ENCODE results near the gene SPTB.

Gene SPTB

DNA sequence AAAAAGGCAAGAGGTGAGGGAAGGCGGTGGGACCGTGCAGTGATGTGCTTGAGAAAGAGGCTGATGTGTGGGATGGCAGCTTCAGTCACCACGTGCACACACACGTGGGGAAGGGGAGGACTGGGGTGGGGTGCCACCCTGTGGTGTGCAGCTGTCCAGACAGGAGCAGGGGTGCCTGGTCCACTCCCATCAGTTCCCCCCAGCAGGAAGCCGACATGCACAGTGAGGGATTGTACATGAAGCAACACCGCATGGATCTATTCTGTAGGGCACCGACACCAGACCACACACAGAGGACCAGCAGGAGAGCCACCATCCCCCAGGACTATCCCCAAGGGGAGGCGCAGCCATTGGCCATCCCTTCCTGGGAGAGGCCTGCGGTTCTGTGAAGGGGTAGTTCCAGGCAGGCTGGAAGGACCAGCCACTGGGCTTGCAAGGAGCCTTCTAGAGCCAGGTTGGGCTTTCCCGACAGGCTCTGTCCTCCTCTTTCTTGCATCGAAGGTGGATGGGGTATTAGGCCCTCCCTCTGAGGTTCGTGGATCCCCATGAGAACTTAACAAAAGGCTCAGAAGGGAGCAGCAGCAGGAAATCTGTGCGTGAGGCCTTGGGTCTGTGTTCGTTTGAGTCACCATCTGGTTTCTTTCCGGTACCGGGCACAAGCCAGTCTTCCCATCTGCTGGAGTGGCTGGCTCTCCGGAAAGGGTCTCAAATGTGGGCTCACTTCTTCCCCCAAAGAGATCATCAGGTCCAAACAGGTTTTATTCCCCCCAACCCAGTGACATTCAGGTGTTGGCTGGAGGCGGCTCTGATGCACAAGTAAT, 115.7 kb downstream of the SPTB start:
- Histone ChIP-seq H3K4me2 (ENCODE audit: insufficient read depth, low read length) (no peak overlapping the region), H3K27ac (ENCODE audit: low read length) (no peak overlapping the region), H2AFZ (ENCODE audit: low read depth, low read length) (no peak overlapping the region), H3K4me3 (ENCODE audit: low read depth in 1 of 2, low read length in 2 of 2) (no peak overlapping the region), H4K20me1 (ENCODE audit: insufficient read depth, low read length) (peaks cover 4% of the 10 kb centered on the region; the same call in 1 of the 2 replicates), H3K36me3 (ENCODE audit: insufficient read depth, low read length) (no peaks in the 10 kb centered on the region), H3K27me3 (ENCODE audit: insufficient read depth, low read length, poor library complexity) (no peaks in the 10 kb centered on the region), H3K79me2 (ENCODE audit: insufficient read depth, low read length) (no peaks in the 10 kb centered on the region), H3K9ac (ENCODE audit: low read depth, low read length) (no peak overlapping the region), H3K9me3 (ENCODE audit: insufficient read depth, low read length, severe bottlenecking) (no peaks in the 10 kb centered on the region), H3K4me1 (ENCODE audit: insufficient read depth, low read length) (0 out of 2 replicates have a peak, but pooled peaks cover 3% of the 10 kb centered on the region)
- ATAC-seq (ENCODE audit: insufficient read depth, low read depth): no peak
- no peak for DNase-seq
- TF ChIP-seq EZH2 (IDR thresholded peaks at IDR 0.05; ENCODE audit: borderline replicate concordance, low read depth, low read length, severe bottlenecking): no peak
- TF ChIP-seq, protein P1, sequence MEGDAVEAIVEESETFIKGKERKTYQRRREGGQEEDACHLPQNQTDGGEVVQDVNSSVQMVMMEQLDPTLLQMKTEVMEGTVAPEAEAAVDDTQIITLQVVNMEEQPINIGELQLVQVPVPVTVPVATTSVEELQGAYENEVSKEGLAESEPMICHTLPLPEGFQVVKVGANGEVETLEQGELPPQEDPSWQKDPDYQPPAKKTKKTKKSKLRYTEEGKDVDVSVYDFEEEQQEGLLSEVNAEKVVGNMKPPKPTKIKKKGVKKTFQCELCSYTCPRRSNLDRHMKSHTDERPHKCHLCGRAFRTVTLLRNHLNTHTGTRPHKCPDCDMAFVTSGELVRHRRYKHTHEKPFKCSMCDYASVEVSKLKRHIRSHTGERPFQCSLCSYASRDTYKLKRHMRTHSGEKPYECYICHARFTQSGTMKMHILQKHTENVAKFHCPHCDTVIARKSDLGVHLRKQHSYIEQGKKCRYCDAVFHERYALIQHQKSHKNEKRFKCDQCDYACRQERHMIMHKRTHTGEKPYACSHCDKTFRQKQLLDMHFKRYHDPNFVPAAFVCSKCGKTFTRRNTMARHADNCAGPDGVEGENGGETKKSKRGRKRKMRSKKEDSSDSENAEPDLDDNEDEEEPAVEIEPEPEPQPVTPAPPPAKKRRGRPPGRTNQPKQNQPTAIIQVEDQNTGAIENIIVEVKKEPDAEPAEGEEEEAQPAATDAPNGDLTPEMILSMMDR (IDR thresholded peaks at IDR 0.05; ENCODE audit: borderline replicate concordance, extremely low read depth, low read length, poor library complexity, severe bottlenecking): no peak

DNA sequence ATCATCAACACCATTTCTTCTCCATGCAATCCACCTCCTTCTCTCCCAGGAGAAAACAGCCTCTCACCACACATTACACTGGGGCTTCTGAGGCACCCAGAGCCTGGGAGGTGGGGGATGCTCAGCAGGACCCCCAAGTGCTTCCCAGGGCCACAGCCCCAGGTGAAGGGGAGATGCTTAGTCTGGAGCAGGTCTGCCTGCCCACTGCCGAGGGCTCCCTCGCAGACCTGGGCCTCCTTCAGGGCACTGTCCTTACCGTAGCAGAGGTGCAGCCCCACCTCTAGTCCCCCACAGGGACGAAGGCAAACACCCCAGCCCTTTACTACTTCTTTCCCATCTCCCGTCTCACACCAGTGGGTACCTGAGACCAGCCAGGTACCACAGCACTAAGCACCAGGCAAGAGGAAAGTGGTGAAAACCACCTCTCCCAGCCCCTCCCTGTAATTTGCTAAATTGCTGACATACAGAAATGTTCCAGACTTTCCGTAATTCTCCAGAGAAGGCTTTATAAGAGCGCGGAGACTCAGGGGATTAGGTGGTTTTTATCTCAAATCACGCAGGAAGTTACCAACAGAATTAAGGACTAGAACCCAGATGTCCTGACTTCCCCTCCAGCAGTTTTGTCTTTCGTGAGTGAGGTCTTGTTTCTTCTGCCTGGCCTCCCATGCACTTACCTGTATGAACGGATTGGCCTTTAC, 116.5 kb downstream of the SPTB start:
- no peak overlapping the region for H2AFZ ChIP-seq (ENCODE audit: low read depth, low read length)
- peaks cover 4% of the 10 kb centered on the region; the same call in 1 of the 2 replicates for H4K20me1 ChIP-seq (ENCODE audit: insufficient read depth, low read length)
- no peak overlapping the region for H3K9ac ChIP-seq (ENCODE audit: low read depth, low read length)
- no peaks in the 10 kb centered on the region for H3K36me3 ChIP-seq (ENCODE audit: insufficient read depth, low read length)
- DNase-seq (no peak), ATAC-seq (ENCODE audit: insufficient read depth, low read depth) (no peak)
- H3K4me2 ChIP-seq (ENCODE audit: insufficient read depth, low read length): no peak overlapping the region
- no peak overlapping the region for H3K4me3 ChIP-seq (ENCODE audit: low read depth in 1 of 2, low read length in 2 of 2)
- H3K79me2 ChIP-seq (ENCODE audit: insufficient read depth, low read length): no peaks in the 10 kb centered on the region
- 0 out of 2 replicates have a peak, but pooled peaks cover 3% of the 10 kb centered on the region for H3K4me1 ChIP-seq (ENCODE audit: insufficient read depth, low read length)
- H3K27me3 ChIP-seq (ENCODE audit: insufficient read depth, low read length, poor library complexity): no peaks in the 10 kb centered on the region
- TF ChIP-seq EZH2 (IDR thresholded peaks at IDR 0.05; ENCODE audit: borderline replicate concordance, low read depth, low read length, severe bottlenecking): no peak
- no peak overlapping the region for H3K27ac ChIP-seq (ENCODE audit: low read length)
- no peaks in the 10 kb centered on the region for H3K9me3 ChIP-seq (ENCODE audit: insufficient read depth, low read length, severe bottlenecking)

DNA sequence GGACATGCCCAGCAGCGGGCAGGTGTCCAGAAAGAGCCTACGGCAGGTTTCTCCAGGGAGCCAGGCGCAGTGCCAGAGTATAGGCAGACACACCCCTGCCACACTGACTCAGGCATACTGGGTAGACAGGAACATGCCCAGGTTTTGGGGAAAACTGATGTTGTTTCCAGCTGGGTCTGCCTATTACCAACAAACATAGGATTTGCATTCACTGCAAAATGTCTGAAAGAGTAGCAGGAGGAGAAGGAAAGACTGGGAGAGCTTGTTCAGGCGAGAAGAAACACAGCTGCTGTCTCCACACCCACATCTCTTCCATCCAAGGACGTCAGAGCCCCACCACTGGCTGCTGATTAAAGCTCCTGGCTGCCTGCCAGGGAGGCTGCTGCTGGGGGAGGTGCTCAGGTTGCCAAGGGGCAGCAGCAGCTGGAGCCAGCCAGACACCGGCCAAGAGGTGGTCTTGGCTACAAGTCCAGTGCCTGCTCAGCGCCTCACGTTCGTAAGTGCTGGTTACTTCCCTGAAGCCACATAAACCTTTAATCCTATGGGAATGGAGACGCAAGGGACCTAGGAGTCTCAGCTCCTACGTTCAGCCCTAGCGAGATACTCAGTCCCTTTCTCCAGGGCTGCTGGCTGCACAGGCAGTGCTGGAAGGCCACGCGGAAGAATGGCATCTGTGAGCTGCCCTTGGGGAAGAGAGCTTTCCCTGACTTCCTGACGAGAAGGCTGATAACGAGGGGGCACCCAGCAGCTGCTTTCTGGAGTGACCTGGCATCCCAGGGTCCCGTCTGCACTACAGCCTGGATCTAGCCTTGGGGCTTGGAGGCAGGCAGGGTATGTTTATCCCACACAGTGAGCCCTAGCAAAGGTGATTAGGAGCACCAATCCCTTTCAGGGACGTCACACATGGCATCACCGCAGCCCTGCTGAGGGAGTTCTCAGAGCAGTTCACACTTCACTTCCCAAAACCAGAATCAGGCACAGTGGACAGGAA, 117.4 kb downstream of the SPTB start:
- H3K4me2 ChIP-seq (ENCODE audit: insufficient read depth, low read length): no peak overlapping the region
- H3K27me3 ChIP-seq (ENCODE audit: insufficient read depth, low read length, poor library complexity): no peaks in the 10 kb centered on the region
- no peak overlapping the region for H3K27ac ChIP-seq (ENCODE audit: low read length)
- H4K20me1 ChIP-seq (ENCODE audit: insufficient read depth, low read length): peaks cover 4% of the 10 kb centered on the region; the same call in 1 of the 2 replicates
- no peak overlapping the region for H3K4me3 ChIP-seq (ENCODE audit: low read depth in 1 of 2, low read length in 2 of 2)
- ATAC-seq (ENCODE audit: insufficient read depth, low read depth) (no peak), DNase-seq (peak; percentile 30)
- TF ChIP-seq, protein P1 (IDR thresholded peaks at IDR 0.05; ENCODE audit: borderline replicate concordance, extremely low read depth, low read length, poor library complexity, severe bottlenecking): no peak
- TF ChIP-seq EZH2 (IDR thresholded peaks at IDR 0.05; ENCODE audit: borderline replicate concordance, low read depth, low read length, severe bottlenecking): no peak
- no peaks in the 10 kb centered on the region for H3K9me3 ChIP-seq (ENCODE audit: insufficient read depth, low read length, severe bottlenecking)
- H3K9ac ChIP-seq (ENCODE audit: low read depth, low read length): no peak overlapping the region
- 0 out of 2 replicates have a peak, but pooled peaks cover 3% of the 10 kb centered on the region for H3K4me1 ChIP-seq (ENCODE audit: insufficient read depth, low read length)
- no peaks in the 10 kb centered on the region for H3K79me2 ChIP-seq (ENCODE audit: insufficient read depth, low read length)
- no peak overlapping the region for H2AFZ ChIP-seq (ENCODE audit: low read depth, low read length)
- no peaks in the 10 kb centered on the region for H3K36me3 ChIP-seq (ENCODE audit: insufficient read depth, low read length)

Measured in DND-41 (cell line).